Colonic mucosa (tissue), 4 donors: ENCODE results near the gene NRN1L. TPM values are rescaled to one million over a fixed set of nuclear protein-coding genes. Genes with fewer than 3 reads are reported as not detected.

ENCODE experiments used
- DNase-seq: peaks from one replicate; pipeline ENCODE4 v3.0.0-alpha.2; 2020
- H3K27ac ChIP-seq: fragments of 200-600 bp; one replicate; pipeline ENCODE4 v1.8.0; 2021
- H3K27me3 ChIP-seq: fragments of 200-600 bp; one replicate; pipeline ENCODE4 v1.8.0; 2021
- H3K36me3 ChIP-seq: fragments of 200-600 bp; one replicate; pipeline ENCODE4 v1.8.0; 2021
- H3K4me1 ChIP-seq: fragments of 200-600 bp; one replicate; pipeline ENCODE4 v1.8.0; 2021; ENCODE audit warnings: mild to moderate bottlenecking
- H3K4me3 ChIP-seq: fragments of 200-600 bp; one replicate; pipeline ENCODE4 v1.8.0; 2021
- H3K9ac ChIP-seq, 2 donors: one replicate each; pipeline ENCODE4 v1.7.0; 2013; ENCODE audit warnings: control low read depth in 2 of 2, low read depth in 2 of 2, low read length in 2 of 2
- H3K9me3 ChIP-seq: fragments of 200-600 bp; one replicate; pipeline ENCODE4 v1.8.0; 2021
- CTCF ChIP-seq: fragments of 200-600 bp; IDR thresholded peaks from one replicate; pipeline ENCODE4 v1.8.0; 2022; ENCODE audit warnings: antibody characterized with exemption, mild to moderate bottlenecking
- intact Hi-C: fragments of 100-400 bp; cut with DNase I; formaldehyde crosslinking; loops from one replicate; pipeline ENCODE4 v1.14.1; 2022
- total RNA-seq, 2 donors: library from RNA; stranded (reverse); fragmentation: NEBNext Ultra II Directional in 1 of 2; extraction: Animal tissue kit (Norgen Biotek cat#: 25700) in 1 of 2; gene quantifications; one replicate each; pipeline ENCODE4 v1.2.1, GENCODE V29; 2021
- donor health status: healthy.
- donor health status: DM: no; HTN: no; CAD: no.
- donor health status: DM: no; HTN: no; CAD: no.

The NRN1L gene
- total RNA-seq, 2 donors from 2014 or later, result 0.93 to 0.96 TPM

GRCh38 chr16:67932462-67932840 is 47.8 kb downstream of the NRN1L start:
- Histone ChIP-seq H3K27ac (no peak overlapping the region), H3K4me3 (no peak overlapping the region), H3K27me3 (no peaks in the 10 kb centered on the region), H3K4me1 (peaks cover 9% of the 10 kb centered on the region), H3K36me3 (no peaks in the 10 kb centered on the region), H3K9me3 (no peaks in the 10 kb centered on the region), H3K9ac (no peak overlapping the region)
- no peak for DNase-seq
- no peak for TF ChIP-seq CTCF
- intact Hi-C loops, result no loop called here

- intact Hi-C loops, result no loop called here
- no peak for DNase-seq
- H3K36me3 ChIP-seq, result no peaks in the 10 kb centered on the region
- no peaks in the 10 kb centered on the region for H3K27me3 ChIP-seq
- H3K9ac ChIP-seq, result no peak overlapping the region
- peaks cover 9% of the 10 kb centered on the region for H3K4me1 ChIP-seq
- no peaks in the 10 kb centered on the region for H3K9me3 ChIP-seq
- H3K4me3 ChIP-seq, result no peak overlapping the region
- TF ChIP-seq CTCF, result no peak
- no peak overlapping the region for H3K27ac ChIP-seq
Observed at GRCh38 chr16:67933805-67934204, 49.1 kb downstream of the NRN1L start.

GRCh38 chr16:67934306-67935100 is 49.8 kb downstream of the NRN1L start:
- H3K36me3 ChIP-seq, result no peaks in the 10 kb centered on the region
- intact Hi-C loops, result no loop called here
- H3K4me1 ChIP-seq, result peaks cover 9% of the 10 kb centered on the region
- no peak for TF ChIP-seq CTCF
- no peak for DNase-seq
- H3K9me3 ChIP-seq, result no peaks in the 10 kb centered on the region
- no peak overlapping the region for H3K27ac ChIP-seq
- no peak overlapping the region for H3K4me3 ChIP-seq
- no peaks in the 10 kb centered on the region for H3K27me3 ChIP-seq
- H3K9ac ChIP-seq, result peak overlapping the region in 1 of 2 donors; percentile 97

GRCh38 chr16:67935101-67935401 is 50.4 kb downstream of the NRN1L start:
- peaks cover 9% of the 10 kb centered on the region for H3K4me1 ChIP-seq
- DNase-seq, result no peak
- H3K36me3 ChIP-seq, result no peaks in the 10 kb centered on the region
- no peak for TF ChIP-seq CTCF
- no peak overlapping the region for H3K27ac ChIP-seq
- peak overlapping the region; percentile 84 for H3K4me3 ChIP-seq
- H3K9ac ChIP-seq, result peak overlapping the region; percentile 28 to 97
- intact Hi-C loops, result no loop called here
- no peaks in the 10 kb centered on the region for H3K27me3 ChIP-seq
- H3K9me3 ChIP-seq, result no peaks in the 10 kb centered on the region

GRCh38 chr16:67935402-67936123 is 50.9 kb downstream of the NRN1L start:
- Histone ChIP-seq H3K9me3 (no peaks in the 10 kb centered on the region), H3K27ac (peak overlapping the region; percentile 89), H3K4me1 (peaks cover 9% of the 10 kb centered on the region), H3K9ac (peak overlapping the region; percentile 97 to 99), H3K4me3 (peak overlapping the region; percentile 84), H3K36me3 (no peaks in the 10 kb centered on the region), H3K27me3 (no peaks in the 10 kb centered on the region)
- no peak for TF ChIP-seq CTCF
- intact Hi-C loops, result no loop called here
- peak; percentile 98 for DNase-seq

Other genes starting within 250 kb of the NRN1L start
- 1 to 10 TPM; 1.9 to 2.5 TPM for gene CARMIL2, start 239.7 kb upstream of the NRN1L start, total RNA-seq
- 10 to 100 TPM; 11.8 to 27.5 TPM for gene ACD, start 224.6 kb upstream of the NRN1L start, total RNA-seq
- 10 to 100 TPM in 1 of 2 donors, 1 to 10 TPM in 1; 4.6 to 10.3 TPM for gene PARD6A, start 223.9 kb upstream of the NRN1L start, total RNA-seq
- gene ENKD1, start 218.1 kb upstream of the NRN1L start, total RNA-seq, result 10 to 100 TPM in 1 of 2 donors, 1 to 10 TPM in 1; 9.1 to 13.0 TPM
- 1 to 10 TPM; 1.1 to 1.4 TPM for gene C16orf86, start 218.1 kb upstream of the NRN1L start, total RNA-seq
- gene GFOD2, start 165.6 kb upstream of the NRN1L start, total RNA-seq, result 10 to 100 TPM; 22.1 to 33.8 TPM
- gene RANBP10, start 78.3 kb upstream of the NRN1L start, total RNA-seq, result 10 to 100 TPM; 14.7 to 22.5 TPM
- gene TSNAXIP1, start 78.0 kb upstream of the NRN1L start, total RNA-seq, result under 1 TPM; 0.13 to 0.30 TPM
- 10 to 100 TPM; 22.0 to 33.2 TPM for gene THAP11, start 42.6 kb upstream of the NRN1L start, total RNA-seq
- 100 to 1,000 TPM in 1 of 2 donors, 10 to 100 TPM in 1; 58.3 to 108 TPM for gene NUTF2, start 38.0 kb upstream of the NRN1L start, total RNA-seq
- gene CENPT, start 37.2 kb upstream of the NRN1L start, total RNA-seq, result 10 to 100 TPM; 25.6 to 38.9 TPM
- gene EDC4, start 11.8 kb upstream of the NRN1L start, total RNA-seq, result 10 to 100 TPM; 58.6 to 96.5 TPM
- 10 to 100 TPM; 24.5 to 34.7 TPM for gene PSKH1, start 8.4 kb downstream of the NRN1L start, total RNA-seq
- gene CTRL, start 47.0 kb downstream of the NRN1L start, total RNA-seq, result 1 to 10 TPM in 1 of 2 donors, under 1 TPM in 1; 0.64 to 2.2 TPM
- 100 to 1,000 TPM; 120 to 124 TPM for gene PSMB10, start 52.0 kb downstream of the NRN1L start, total RNA-seq
- gene LCAT, start 59.2 kb downstream of the NRN1L start, total RNA-seq, result 1 to 10 TPM; 3.4 to 3.6 TPM
- 10 to 100 TPM in 1 of 2 donors, 1 to 10 TPM in 1; 8.7 to 17.0 TPM for gene SLC12A4, start 83.8 kb downstream of the NRN1L start, total RNA-seq
- gene DPEP3, start 95.6 kb downstream of the NRN1L start, total RNA-seq, result not detected
- gene DPEP2, start 114.6 kb downstream of the NRN1L start, total RNA-seq, result under 1 TPM; 0.88 to 0.96 TPM
- gene DPEP2NB, start 131.0 kb downstream of the NRN1L start, total RNA-seq, result not detected
- 10 to 100 TPM in 1 of 2 donors, 1 to 10 TPM in 1; 6.8 to 10.7 TPM for gene DDX28, start 138.3 kb downstream of the NRN1L start, total RNA-seq
- gene DUS2, start 138.4 kb downstream of the NRN1L start, total RNA-seq, result 10 to 100 TPM; 13.1 to 24.6 TPM
- 10 to 100 TPM; 22.5 to 29.3 TPM for gene NFATC3, start 200.5 kb downstream of the NRN1L start, total RNA-seq